NCI-H510A (cell line): ENCODE data around the gene RARG.

Source experiments
- DNase-seq: peaks from one replicate; lab custom pipeline; 2025; lab: John Stamatoyannopoulos, UW

Gene RARG

GRCh38 chr12:53231921-53232645 is at the start of gene RARG:
Gene RARG (minus strand): TSS chr12:53232209. CDS start chr12:53227545, 4,664 bp downstream.
- peak; percentile 32 for DNase-seq

GRCh38 chr12:53279888-53280498 is 48.0 kb upstream of the RARG start:
- DNase-seq: no peak

GRCh38 chr12:53279283-53279869 is 47.4 kb upstream of the RARG start:
- no peak for DNase-seq

GRCh38 chr12:53277981-53278380 is 46.0 kb upstream of the RARG start:
- no peak for DNase-seq

GRCh38 chr12:53276511-53276910 is 44.5 kb upstream of the RARG start:
- no peak for DNase-seq

DNA sequence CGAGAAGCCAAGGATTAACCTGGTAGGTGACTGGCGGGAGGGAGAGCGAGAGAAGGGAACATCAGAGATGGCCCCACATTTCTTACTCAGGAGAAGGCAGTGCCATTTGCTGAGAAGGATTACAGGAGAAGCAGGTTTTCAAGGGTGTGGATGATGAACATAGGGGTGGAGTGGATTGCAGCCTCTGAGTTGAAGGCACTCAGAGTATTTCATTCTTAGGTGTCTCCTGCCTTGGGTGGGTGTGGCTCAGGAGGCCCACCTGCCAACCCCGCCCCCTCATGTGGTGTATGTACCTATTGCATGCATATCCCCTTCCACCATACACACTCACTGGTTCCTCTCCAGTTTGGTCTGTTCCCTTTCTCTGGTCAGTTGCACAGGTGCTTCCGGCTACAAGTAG is 42.4 kb upstream of the RARG start:
- DNase-seq: no peak

- DNase-seq: no peak
Observed at GRCh38 chr12:53268630-53269562, 36.9 kb upstream of the RARG start.

- DNase-seq: peak; percentile 58
Observed at GRCh38 chr12:53267999-53268629, 36.1 kb upstream of the RARG start, which contains the start of gene ESPL1. Gene ESPL1 (plus strand): TSS chr12:53268299. CDS start chr12:53268767, 468 bp downstream.

DNA sequence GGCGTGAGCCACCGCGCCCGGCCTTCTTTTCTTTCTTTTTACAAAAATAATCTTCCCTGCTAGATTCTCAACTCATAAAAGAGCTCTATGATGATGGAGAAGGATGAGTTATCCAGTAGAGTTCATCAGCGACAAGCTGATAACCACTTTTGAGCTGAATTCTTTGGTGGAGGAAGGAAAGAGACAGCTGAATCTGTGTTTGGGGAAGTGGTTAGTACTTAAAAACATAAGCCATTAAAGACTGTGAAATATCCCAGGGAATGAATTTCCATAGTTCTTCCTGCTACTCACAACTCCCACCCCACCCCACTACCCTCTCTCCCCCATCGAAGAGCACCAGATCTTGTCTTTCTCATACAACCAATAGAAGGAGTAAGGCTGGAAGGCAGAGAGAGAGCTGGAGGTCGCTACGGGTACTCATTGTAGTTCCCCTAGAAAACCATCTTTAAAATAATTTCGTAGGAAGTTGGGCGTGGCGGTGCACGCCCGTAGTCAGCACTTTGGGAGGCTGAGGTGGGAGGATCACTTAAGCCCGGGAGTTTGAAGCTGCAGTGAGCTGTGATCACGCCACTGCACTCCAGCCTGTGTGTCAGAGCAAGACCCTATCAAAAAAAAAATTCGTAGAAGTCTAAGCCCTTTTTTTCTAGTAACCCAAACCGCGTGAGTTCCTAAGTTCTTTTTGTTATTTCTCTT is 35.4 kb upstream of the RARG start:
- DNase-seq: no peak

- no peak for DNase-seq
Observed at GRCh38 chr12:53265783-53266182, 33.8 kb upstream of the RARG start.

DNA sequence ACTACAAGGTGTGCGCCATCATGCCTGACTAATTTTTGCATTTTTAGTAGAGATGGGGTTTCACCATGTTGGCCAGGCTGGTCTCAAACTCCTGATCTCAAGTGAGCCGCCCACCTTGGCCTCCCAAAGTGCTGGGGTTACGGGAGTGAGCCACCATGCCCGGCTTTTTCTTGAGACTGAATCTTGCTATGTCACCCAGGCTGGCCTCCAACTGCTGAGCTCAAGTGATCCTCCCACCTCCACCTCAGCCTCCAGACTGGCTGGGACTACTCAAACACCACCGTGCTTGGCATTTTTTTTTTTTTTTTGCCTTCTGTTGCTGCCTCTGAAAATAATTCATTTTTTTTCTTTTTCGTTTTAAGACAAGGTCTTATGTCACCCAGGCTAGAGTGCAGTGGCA is 27.9 kb upstream of the RARG start:
- no peak for DNase-seq

DNA sequence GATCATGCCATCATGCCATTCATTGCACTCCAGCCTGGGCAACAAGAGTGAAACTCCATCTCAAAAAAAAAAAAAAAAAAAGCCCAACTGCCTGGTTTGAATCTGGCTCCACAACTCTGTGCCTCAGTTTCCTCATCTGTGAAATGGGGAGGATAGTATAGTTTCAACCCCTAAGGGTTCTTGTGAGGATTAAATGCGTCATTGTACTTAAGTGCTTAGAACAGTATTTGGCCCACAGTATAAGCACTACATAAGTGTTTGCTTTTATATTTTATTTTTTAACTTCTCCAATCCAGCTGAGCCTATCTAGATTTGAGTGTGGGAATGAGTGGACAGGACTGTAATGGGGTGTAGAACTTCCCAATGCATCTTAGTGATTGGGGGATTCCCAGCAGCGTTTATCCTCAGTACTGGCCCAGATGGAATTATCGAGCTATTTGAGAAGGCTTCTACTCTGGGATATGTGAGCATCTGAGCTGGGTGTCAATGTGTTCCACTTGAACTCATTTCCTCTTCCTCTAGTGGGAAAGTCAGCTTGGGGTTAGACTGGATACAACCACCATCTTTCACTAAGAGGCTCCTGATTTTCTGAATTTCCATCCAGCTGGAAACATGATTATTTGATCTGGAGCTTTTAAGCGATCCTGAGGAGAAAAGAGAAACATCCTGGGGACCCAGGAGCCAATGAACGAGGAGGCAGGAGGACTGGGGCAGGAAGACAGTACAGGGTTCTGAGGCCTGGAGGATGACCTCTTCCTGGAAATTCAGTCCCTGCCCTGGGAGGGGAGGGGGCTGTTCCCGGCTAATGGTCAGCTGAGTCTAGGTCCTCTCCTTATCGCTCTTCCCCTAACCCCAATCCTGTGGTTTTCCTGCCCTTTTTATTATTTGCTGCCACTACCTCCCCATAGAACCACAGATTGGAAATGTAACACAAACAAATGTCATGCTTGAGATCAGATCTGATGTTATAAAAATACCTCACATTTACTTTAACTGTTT is 26.8 kb upstream of the RARG start:
- no peak for DNase-seq

DNA sequence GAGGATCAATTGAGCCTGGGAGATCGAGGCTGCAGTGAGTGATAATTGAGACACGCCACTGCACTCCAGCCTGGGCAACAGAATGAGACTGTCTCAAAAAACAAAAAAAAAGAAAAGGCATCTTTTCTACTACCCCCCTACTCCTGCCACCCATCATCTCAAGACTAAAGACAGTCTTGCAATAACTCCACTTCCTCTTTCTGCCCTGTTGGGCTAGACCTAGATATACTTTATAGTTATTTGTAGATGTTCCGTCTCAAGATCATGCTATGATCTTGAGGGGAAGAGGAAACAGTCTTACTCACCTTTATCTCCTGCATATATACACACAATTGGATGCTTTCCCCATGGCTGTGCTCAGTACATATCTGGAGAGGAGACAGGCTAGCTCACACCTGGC is 24.0 kb upstream of the RARG start:
- DNase-seq: no peak

DNA sequence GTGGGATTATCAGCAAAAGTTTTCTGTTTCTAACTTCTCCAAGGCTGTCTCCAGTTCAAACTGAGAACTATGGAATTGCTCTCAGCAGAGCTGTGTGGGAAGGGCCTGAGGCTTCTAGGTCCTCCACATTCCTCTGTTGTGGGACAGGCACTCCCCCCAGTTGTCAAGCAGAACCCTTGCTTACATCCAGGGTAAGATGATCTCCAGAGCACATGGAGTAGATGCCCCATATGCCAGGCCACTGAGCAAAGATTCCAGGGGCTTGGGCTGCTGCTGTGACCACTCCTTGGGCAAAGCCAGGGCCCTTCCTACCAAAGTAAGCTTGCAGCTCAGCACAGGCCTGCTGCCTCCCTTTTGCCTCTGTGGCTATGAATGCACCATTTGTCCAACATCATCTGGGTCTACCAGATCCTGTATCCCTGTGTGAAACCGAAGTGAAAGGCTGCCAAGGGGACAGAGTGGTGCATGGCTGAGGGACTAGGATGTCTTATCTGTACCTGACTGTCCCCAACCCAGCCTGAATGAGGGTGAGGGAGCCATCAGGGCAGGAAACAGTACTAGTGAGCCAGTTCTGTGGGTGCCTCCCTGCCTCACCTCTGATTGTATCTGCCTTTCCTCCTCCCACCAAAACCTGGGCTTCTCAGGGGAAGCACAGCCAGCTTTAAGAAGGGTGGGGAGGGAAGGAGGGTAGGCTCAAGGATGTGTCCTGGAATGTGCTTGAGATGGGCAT is 23.0 kb upstream of the RARG start:
- DNase-seq: no peak

- no peak for DNase-seq
Observed at GRCh38 chr12:53253298-53253697, 21.3 kb upstream of the RARG start.

- DNase-seq: peak; percentile 14
Observed at GRCh38 chr12:53252349-53252916, 20.4 kb upstream of the RARG start.

DNA sequence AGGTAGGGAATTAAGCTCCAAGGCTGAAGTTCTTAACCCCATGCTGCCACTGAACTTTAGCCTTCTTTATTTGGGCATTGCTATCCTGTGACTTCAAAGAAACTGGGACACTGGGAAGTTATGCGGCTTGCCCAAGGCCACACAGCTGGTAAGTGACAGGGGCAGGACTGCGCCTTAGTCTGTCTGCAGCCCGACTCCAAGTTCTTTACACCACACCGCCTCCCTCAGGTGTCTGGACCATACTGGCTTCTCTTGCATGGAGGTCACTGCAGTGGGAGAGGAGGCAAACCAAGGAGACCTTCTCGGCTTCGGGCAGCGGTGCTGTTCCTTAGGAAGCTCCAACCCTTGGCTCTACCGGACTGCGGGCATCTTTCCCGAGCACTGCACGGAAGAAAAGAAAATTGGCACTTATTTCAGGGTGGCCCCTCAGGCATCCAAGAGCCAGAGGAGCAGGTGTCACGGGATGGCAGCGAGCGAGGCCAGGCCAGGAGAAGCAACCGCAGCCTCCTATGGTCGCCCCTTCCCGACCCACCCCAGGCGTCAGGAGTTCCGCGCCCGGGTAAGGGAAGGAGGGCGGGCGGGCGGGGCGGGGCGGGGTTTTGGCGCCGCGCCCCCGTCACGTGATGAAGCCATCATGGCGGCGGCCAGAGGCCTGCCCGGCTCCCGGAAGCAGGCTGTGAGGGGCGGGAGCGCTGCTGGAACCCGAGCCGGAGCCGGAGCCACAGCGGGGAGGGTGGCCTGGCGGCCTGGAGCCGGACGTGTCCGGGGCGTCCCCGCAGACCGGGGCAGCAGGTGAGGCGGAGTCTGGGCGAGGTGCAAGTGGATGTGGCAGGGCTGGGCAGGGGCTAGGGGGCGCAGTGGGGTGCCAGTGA is 19.7 kb upstream of the RARG start:
- DNase-seq: peak; percentile 65

DNA sequence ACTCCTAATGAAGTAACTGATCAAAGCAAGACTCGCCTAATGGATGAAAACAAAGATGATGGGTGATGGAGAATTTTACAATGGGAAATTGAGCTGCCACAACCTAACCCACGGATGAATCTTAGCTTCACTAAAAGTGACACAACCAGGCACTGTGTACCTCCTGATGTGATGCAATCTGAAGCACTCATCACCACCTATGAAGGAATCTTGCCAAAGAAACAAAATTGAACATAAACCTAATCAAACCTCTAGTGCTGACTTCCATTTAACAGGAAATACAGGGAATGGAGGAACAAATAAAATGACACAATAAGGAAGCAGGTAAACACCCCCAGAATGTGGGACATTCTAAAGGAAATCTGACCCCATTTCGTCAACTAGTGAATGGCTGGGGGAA is 13.3 kb upstream of the RARG start:
- DNase-seq: no peak
